OCI-M1 (cell line): ENCODE measurements around the gene NISCH.
"Not testable (repeated sequence)": the region's sequence is repeated elsewhere in the genome, so short reads cannot be mapped to it uniquely, and the experiment has no call there.

Source experiments
- DNase-seq: peaks from one replicate; lab custom pipeline; 2025; lab: John Stamatoyannopoulos, UW

Gene NISCH

GRCh38 chr3:52515192-52515591 is 59.8 kb downstream of the NISCH start:
- DNase-seq: no peak

- DNase-seq: no peak
These were observed 61.2 kb downstream of the NISCH start for GRCh38 chr3:52516509-52517195.

- DNase-seq: no peak
These were observed 62.7 kb downstream of the NISCH start for GRCh38 chr3:52517796-52518722.

- no peak for DNase-seq
These were observed 63.5 kb downstream of the NISCH start for GRCh38 chr3:52518723-52519444.

- no peak for DNase-seq
These were observed 64.2 kb downstream of the NISCH start for GRCh38 chr3:52519445-52520140.

GRCh38 chr3:52520141-52520667 is 64.8 kb downstream of the NISCH start:
- no peak for DNase-seq

GRCh38 chr3:52520716-52521487 is 65.5 kb downstream of the NISCH start:
- no peak for DNase-seq

- DNase-seq: no peak
These were observed 66.1 kb downstream of the NISCH start for GRCh38 chr3:52521488-52521824.

GRCh38 chr3:52521881-52522650 is 66.7 kb downstream of the NISCH start:
- no peak for DNase-seq

- no peak for DNase-seq
These were observed 67.3 kb downstream of the NISCH start for GRCh38 chr3:52522651-52523251.

GRCh38 chr3:52523386-52524257 is 68.2 kb downstream of the NISCH start:
- no peak for DNase-seq

- no peak for DNase-seq
These were observed 68.9 kb downstream of the NISCH start for GRCh38 chr3:52524258-52524751.

GRCh38 chr3:52524752-52525679 is 69.6 kb downstream of the NISCH start:
- DNase-seq: no peak

- no peak for DNase-seq
These were observed 70.5 kb downstream of the NISCH start for GRCh38 chr3:52525680-52526561.

- DNase-seq: not testable (repeated sequence)
These were observed 71.3 kb downstream of the NISCH start for GRCh38 chr3:52526671-52527038.

- no peak for DNase-seq
These were observed 71.8 kb downstream of the NISCH start for GRCh38 chr3:52527039-52527731.
